Measurements from ENCODE around the gene MAP2K5.

The MAP2K5 gene

DNA sequence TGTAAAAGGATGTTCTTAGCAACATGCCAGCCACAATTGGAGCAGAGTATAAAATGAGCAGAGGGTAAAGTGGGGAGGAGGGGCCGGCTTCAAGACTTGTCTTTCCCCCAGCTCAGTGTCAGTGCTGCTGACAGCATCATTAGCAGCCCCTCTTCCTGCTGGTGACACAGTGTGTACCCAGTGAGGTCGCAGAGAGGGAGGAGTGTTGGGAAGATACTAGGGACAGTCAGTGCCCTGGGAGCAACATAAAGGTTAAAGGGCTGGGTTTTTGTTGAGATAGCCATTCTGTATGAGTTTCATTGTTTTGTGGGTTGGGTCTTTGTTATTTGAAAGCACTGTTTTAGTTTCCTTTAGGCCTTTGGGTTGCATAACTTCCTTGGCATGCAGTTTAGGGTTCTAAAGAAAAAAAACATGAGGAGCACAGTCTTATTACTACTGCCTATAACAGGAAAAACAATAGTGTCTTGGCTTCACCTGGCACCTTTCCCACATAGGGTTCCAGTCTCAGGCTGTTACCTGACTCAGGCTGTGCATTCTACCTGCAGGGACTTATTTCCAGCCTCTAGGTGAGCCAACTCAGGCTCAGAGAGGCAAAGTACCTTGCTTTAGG is 188.7 kb downstream of the MAP2K5 start:
- no peak for DNase-seq

DNA sequence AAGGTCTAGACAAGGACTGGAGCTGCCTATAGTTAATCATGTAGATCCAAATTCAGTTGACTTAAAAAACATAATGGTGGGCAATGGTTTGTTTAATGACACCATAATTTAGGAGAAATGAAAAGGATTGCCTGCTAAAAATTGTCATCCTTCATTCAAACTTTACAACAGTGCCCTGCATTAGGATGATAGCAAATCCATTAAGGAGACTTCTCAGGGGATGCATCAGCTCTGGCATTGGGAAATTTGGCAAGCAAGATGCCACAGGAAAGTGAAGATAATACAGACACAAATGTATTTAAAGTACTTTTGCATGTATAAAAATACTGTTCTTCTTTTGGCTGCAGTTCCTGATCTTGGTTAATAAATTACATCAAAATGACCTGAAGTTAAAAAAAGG is 189.7 kb downstream of the MAP2K5 start:
- DNase-seq, result no peak

- DNase-seq, result no peak
Measured at GRCh38 chr15:67732671-67733374, 190.3 kb downstream of the MAP2K5 start.

DNA sequence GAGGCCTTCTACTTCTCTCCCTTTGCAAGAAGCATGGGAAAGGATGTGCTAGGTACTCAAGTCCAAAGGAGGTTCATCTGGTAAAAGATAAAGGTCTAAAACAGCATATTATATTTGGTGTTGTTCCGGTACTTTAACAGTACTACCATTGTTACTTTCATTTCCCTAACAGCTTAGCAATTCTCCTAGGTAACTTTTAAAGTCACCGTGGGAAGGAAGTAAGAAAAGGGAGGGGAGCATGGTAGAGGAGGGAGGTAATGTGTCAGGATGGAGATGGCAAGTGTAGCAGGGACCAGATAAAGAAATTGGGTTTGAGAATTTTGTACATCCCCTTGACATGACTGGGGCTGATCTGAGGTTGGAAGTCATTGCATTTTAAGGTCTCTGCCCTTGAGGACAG is 193.4 kb downstream of the MAP2K5 start:
- DNase-seq, result no peak

GRCh38 chr15:67736810-67737209 is 194.3 kb downstream of the MAP2K5 start:
- no peak for DNase-seq

- DNase-seq, result no peak
Measured at GRCh38 chr15:67738056-67738455, 195.6 kb downstream of the MAP2K5 start.

GRCh38 chr15:67740405-67740804 is 197.9 kb downstream of the MAP2K5 start:
- DNase-seq, result no peak

GRCh38 chr15:67741308-67741707 is 198.8 kb downstream of the MAP2K5 start:
- DNase-seq, result no peak

- DNase-seq, result no peak
Measured at GRCh38 chr15:67743558-67743957, 201.1 kb downstream of the MAP2K5 start.

DNA sequence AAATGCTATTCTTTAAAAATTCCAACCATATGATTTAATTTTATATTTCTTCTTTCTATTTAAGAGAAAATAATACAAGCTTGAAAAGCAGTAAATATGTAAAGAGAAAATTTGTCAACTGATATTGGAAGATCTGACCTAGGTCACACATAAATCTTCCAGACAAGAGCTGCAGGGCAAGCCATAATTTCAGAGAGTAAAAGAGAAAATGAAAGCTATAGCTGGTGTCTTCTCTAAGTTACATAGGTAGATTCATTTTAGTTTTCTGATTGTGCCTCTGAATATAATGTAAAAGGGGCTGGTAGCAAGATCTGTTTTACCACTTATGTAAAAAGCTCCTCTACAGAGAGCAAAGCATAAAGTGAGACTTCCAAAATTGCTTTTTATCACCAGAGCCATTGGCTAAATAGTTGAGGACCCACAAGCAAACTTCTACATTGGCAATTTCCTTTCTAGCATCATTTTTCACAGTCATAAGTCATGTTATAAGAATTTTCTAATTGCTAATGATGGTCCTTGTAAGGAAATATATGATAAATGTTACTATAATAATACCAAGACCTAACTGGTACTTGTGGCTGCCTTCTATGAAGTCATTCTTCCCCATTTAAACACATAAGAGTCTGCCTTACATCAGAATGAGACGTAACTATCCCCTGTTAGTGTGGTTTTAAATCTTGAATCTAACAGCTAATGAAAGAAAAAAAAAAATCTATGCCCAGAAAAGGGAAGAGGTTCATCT is 202.0 kb downstream of the MAP2K5 start:
- no peak for DNase-seq

GRCh38 chr15:67745073-67746006 is 202.8 kb downstream of the MAP2K5 start:
- DNase-seq, result no peak

GRCh38 chr15:67746022-67746421 is 203.5 kb downstream of the MAP2K5 start:
- no peak for DNase-seq

DNA sequence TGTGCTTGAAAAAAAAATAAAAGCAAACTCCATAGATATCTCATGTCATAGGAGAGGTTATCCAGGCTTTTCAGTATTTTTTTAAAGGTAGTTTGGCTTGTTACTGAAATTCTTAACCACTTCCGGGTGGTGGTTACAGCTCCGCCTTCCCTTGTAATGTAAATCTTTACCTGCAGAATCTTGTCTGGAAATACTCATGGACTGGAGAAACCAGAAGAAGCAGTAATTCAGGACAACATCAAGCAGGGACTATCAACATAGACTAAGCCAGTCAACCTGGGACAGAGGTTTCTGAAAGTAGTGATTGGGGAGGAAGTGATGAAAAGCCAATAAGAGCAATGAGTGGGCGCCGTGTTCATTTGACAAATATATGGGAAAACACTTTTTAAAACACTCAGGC is 203.9 kb downstream of the MAP2K5 start:
- DNase-seq, result no peak

GRCh38 chr15:67747921-67748320 is 205.4 kb downstream of the MAP2K5 start:
- no peak for DNase-seq

- DNase-seq, result no peak
Measured at GRCh38 chr15:67750371-67750770, 207.9 kb downstream of the MAP2K5 start.

- DNase-seq, result no peak
Measured at GRCh38 chr15:67753891-67754290, 211.4 kb downstream of the MAP2K5 start.

GRCh38 chr15:67755264-67755663 is 212.8 kb downstream of the MAP2K5 start:
- no peak for DNase-seq

GRCh38 chr15:67755936-67756335 is 213.4 kb downstream of the MAP2K5 start:
- no peak for DNase-seq

DNA sequence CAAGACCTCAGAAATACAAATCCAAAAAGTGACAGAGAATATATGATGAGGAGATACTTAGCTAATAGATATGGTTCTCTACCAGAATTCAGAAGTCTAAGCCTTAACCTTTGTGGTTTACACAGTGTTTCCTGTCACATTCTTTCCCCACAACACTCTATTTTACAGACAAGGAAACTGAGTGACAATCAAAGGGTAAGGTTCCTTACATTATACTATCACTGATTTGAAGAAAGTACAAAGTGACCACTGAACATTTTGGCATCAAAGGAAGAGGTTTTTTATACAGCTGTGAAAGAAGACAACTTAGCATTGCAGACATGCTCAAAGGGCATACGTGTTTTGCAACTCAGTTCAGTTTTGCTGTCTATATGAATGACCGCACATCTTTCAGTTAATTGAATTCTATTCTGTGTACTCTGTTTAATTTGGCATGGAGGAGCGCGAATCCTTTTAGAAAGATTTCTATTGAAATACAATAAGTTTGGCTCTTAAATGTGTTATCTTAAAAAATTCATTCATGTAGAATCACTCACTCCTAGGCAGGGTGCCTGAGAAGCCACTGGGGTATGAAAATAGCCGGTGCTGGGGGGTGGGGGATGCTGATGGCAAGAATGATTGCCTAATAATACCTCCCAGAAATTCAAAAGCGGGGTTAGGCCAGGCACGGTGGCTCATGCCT is 216.3 kb downstream of the MAP2K5 start:
- no peak for DNase-seq

GRCh38 chr15:67760901-67761300 is 218.4 kb downstream of the MAP2K5 start:
- no peak for DNase-seq

DNA sequence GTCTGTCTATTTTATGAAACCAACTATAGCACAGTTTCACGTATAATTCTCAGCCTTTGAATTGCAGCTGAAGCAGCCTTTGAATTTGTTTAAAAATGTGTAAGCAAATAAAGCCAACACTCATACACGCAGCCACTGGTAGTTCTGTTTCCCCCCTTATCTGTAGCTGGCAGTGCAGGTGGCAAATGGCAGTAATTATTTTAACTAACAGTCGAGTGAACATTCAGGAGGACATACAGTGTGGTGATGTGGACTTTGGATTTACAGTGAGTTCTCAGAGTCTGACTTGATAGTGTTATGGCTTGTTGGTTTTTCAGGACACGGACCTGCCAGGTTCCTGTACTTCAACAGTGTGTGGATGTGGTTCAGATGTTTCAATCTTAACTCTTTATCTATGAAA is 218.8 kb downstream of the MAP2K5 start:
- no peak for DNase-seq

DNA sequence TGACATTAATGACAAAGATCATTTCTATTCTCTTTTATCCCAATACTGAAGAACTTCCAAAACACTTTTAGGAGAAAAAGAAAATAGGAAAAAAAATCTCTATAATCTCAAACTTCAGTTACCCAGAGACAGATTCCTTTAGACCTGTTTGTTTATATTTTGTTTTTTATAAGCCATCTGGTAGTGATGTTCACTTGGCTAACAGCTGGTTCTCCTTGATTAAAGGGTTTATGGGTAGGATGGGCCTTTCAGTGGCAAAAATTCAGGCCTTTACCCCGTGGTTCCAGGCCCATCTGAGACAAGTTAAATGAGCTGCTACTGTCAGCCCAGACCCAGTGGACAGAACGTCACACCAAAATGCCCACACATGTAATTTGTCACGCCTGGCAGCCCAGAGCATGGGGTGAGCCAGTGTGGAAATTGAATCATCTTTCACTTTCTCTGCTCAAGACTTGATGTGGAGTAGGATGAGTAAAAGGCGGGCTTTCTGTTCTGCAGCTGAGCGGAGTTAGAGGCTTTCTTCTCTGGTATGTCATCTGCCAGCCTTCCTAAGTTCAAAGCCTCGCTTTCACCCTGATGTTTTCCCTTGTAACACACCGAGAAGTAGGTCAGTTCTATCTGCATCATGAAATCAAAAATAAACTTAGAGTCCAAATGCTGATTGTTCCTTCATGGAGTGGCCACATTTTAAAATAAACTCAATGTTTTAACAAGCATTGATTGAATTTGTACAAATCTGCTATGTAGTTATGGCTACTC is 220.3 kb downstream of the MAP2K5 start:
- DNase-seq, result no peak

Data from NCI-H187 (cell line).